Body of pancreas (tissue), 4 donors: ENCODE measurements around the gene MAST4. TPM values are rescaled to one million over a fixed set of nuclear protein-coding genes. Genes with fewer than 3 reads are reported as not detected.

Experiments
- ATAC-seq: fragments of 150-250 bp; one replicate; pipeline ENCODE4 v1.9.1; 2016
- DNase-seq, 4 donors: peaks; one replicate each; pipeline ENCODE4 v3.0.0-alpha.2; 2019
- H3K27ac ChIP-seq, 4 donors: fragments of 200-600 bp; sonication (generic); 1 replicate in 3 of 4; 2 replicates in 1 of 4; pipeline versions ENCODE4 v1.5.1 to v1.6.1; 2016 to 2019; ENCODE audit warnings: mild to moderate bottlenecking in 1 of 4, mixed read lengths in 1 of 4, moderate library complexity in 1 of 4
- H3K27me3 ChIP-seq, 2 donors: fragments of 200-600 bp; sonication (generic); one replicate each; pipeline ENCODE4 v1.6.0; 2016; ENCODE audit warnings: mild to moderate bottlenecking in 1 of 2
- H3K36me3 ChIP-seq, 2 donors: fragments of 200-600 bp; sonication (generic); replicated peaks in 1 of 2; 2 replicates each; pipeline ENCODE4 v1.5.1; 2016; ENCODE audit warnings: low read depth in 2 of 2; ENCODE audit not compliant: insufficient read depth in 1 of 2
- H3K4me1 ChIP-seq: fragments of 200-600 bp; sonication (generic); one replicate; pipeline ENCODE4 v1.6.0; 2016
- H3K4me3 ChIP-seq, 2 donors: fragments of 200-600 bp; sonication (generic); 1 replicate in 1 of 2; 2 replicates in 1 of 2; pipeline ENCODE4 v1.5.1; 2016 to 2019
- H3K9me3 ChIP-seq, 3 donors: fragments of 200-600 bp; sonication (generic); 1 replicate in 2 of 3; 2 replicates in 1 of 3; pipeline ENCODE4 v1.5.1; 2016
- POLR2A ChIP-seq, 3 donors: fragments of 450-650 bp; IDR thresholded peaks; one replicate each; pipeline ENCODE4 v1.6.1; 2016; ENCODE audit warnings: antibody characterized with exemption in 3 of 3, mild to moderate bottlenecking in 2 of 3
- WGBS, 2 donors: methylation state at CpG; one replicate each; pipeline ENCODE4 v1.1.5; 2017; 5-methylcytosine and 5-hydroxymethylcytosine counted together
- intact Hi-C: fragments of 100-400 bp; cut with DNase I; formaldehyde crosslinking; loops from one replicate; pipeline ENCODE4 v1.15.1; 2023
- total RNA-seq, 2 donors: library from RNA; depleted of rRNA; stranded (reverse); fragments of >200 nt; gene quantifications; one replicate each; pipeline ENCODE4 v1.1.0, GENCODE V29; 2016
- TF ChIP-seq, protein P1 (sequence below), 7 experiments: fragments of 450-650 bp in 4 of 7; fragments of 200-600 bp in 3 of 7; sonication (generic) in 3 of 7; IDR thresholded peaks; one replicate each; pipeline ENCODE4 v1.5.1; 2016 to 2019; ENCODE audit warnings: antibody characterized with exemption in 7 of 7

The MAST4 gene
- total RNA-seq, 2 donors from 2014 or later, result 17.9 to 29.7 TPM

DNA sequence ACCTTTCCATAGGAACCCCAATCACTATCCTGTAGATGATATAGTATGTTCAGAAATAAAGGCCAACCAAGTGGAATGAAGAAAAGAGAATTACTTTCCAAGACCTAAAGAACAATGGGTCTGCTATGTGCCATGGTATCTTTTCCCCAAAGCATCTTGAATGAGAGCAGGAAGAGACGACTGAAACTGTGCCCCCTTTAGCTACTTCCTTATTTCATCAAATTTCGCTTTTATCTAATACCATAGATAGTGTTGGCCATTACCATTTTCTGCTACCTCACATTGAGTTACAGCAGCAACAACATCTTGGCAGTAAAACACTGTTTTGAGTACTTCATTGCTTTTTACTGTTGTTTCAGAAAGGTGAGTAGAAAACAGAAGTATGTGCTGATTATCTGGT is 333.8 kb downstream of the MAST4 start:
- ATAC-seq, result no peak
- no peaks in the 10 kb centered on the region for H3K9me3 ChIP-seq
- no peak overlapping the region for H3K27ac ChIP-seq
- no peak for DNase-seq
- H3K4me1 ChIP-seq, result no peaks in the 10 kb centered on the region
- WGBS, 2 donors, result 71 to 73% methylated on average over 2 of the region's 2 CpGs
- TF ChIP-seq, protein P1, sequence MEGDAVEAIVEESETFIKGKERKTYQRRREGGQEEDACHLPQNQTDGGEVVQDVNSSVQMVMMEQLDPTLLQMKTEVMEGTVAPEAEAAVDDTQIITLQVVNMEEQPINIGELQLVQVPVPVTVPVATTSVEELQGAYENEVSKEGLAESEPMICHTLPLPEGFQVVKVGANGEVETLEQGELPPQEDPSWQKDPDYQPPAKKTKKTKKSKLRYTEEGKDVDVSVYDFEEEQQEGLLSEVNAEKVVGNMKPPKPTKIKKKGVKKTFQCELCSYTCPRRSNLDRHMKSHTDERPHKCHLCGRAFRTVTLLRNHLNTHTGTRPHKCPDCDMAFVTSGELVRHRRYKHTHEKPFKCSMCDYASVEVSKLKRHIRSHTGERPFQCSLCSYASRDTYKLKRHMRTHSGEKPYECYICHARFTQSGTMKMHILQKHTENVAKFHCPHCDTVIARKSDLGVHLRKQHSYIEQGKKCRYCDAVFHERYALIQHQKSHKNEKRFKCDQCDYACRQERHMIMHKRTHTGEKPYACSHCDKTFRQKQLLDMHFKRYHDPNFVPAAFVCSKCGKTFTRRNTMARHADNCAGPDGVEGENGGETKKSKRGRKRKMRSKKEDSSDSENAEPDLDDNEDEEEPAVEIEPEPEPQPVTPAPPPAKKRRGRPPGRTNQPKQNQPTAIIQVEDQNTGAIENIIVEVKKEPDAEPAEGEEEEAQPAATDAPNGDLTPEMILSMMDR (IDR thresholded peaks at IDR 0.05), result no peak
- TF ChIP-seq POLR2A (IDR thresholded peaks at IDR 0.05), result no peak
- H3K27me3 ChIP-seq, result no peaks in the 10 kb centered on the region
- intact Hi-C loops, result no loop called here
- no peaks in the 10 kb centered on the region for H3K36me3 ChIP-seq
- H3K4me3 ChIP-seq, result no peak overlapping the region

DNA sequence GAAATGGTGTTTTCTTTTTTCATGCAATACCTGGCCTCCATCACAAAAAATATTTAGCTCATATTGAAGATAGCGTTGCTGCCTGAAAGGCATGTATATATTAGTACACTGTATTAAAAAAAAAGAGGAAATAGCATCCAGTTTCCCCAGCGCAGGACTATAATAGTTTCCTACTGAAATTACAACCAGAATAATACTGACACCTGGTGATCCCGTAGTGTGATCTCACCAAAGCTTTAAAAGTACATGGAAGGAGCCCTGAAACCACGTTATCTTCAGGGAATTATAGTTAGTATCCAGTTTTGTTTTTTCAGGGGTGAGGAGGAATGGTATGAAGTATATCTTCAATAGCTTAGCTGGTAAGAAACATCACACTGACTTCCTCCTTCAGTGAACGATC is 335.5 kb downstream of the MAST4 start:
- H3K36me3 ChIP-seq, result no peaks in the 10 kb centered on the region
- H3K27me3 ChIP-seq, result no peaks in the 10 kb centered on the region
- no peak for ATAC-seq
- TF ChIP-seq, protein P1 (IDR thresholded peaks at IDR 0.05), result no peak
- no peak for TF ChIP-seq POLR2A (IDR thresholded peaks at IDR 0.05)
- 75 to 89% methylated on average over 5 of the region's 5 CpGs for WGBS, 2 donors
- DNase-seq, result no peak
- H3K4me1 ChIP-seq, result no peaks in the 10 kb centered on the region
- no peak overlapping the region for H3K27ac ChIP-seq
- no peak overlapping the region for H3K4me3 ChIP-seq
- intact Hi-C loops, result no loop called here
- H3K9me3 ChIP-seq, result no peaks in the 10 kb centered on the region

DNA sequence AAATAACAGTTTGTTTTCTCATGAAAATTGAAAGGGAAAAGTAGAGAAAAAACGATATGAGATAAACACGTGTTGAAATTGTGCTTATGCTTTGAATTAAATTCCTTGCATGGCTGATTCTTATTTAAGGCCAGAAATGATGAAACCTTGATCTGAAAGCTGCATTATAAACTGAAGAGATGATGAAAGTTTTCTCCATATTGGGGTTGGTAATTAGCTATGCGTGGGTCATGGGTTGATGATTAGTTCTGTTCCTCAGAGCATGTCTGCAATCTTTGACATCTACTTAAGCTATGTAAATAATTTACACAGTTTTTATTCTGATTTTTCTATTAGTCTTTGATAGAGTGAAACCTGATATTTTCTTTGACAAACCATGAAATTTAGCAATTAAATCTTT is 336.3 kb downstream of the MAST4 start:
- no peak for ATAC-seq
- H3K27ac ChIP-seq, result no peak overlapping the region
- DNase-seq, result no peak
- no peaks in the 10 kb centered on the region for H3K27me3 ChIP-seq
- WGBS, 2 donors, result 66 to 75% methylated on average over 3 of the region's 3 CpGs
- H3K36me3 ChIP-seq, result no peaks in the 10 kb centered on the region
- no peak for TF ChIP-seq POLR2A (IDR thresholded peaks at IDR 0.05)
- TF ChIP-seq, protein P1 (IDR thresholded peaks at IDR 0.05), result no peak
- no peaks in the 10 kb centered on the region for H3K4me1 ChIP-seq
- H3K4me3 ChIP-seq, result no peak overlapping the region
- intact Hi-C loops, result no loop called here
- H3K9me3 ChIP-seq, result no peaks in the 10 kb centered on the region

- no peak overlapping the region for H3K27ac ChIP-seq
- H3K36me3 ChIP-seq, result no peaks in the 10 kb centered on the region
- ATAC-seq (no peak), DNase-seq (no peak)
- no peaks in the 10 kb centered on the region for H3K27me3 ChIP-seq
- no peaks in the 10 kb centered on the region for H3K4me1 ChIP-seq
- intact Hi-C loops, result no loop called here
- H3K4me3 ChIP-seq, result no peak overlapping the region
- 83 to 96% methylated on average over 1 of the region's 1 CpG for WGBS, 2 donors
- TF ChIP-seq POLR2A (IDR thresholded peaks at IDR 0.05), result no peak
- TF ChIP-seq, protein P1 (IDR thresholded peaks at IDR 0.05), result no peak
- H3K9me3 ChIP-seq, result no peaks in the 10 kb centered on the region
Observed at GRCh38 chr5:66933066-66933465, 336.9 kb downstream of the MAST4 start.

- no peaks in the 10 kb centered on the region for H3K9me3 ChIP-seq
- 79 to 82% methylated on average over 2 of the region's 2 CpGs for WGBS, 2 donors
Observed at GRCh38 chr5:66939094-66939493, 342.9 kb downstream of the MAST4 start.

More at GRCh38 chr5:66939094-66939493, 342.9 kb downstream of the MAST4 start:
- no peaks in the 10 kb centered on the region for H3K27me3 ChIP-seq
- no peak for DNase-seq
- TF ChIP-seq POLR2A (IDR thresholded peaks at IDR 0.05), result no peak
- TF ChIP-seq, protein P1 (IDR thresholded peaks at IDR 0.05), result no peak
- H3K36me3 ChIP-seq, result no peaks in the 10 kb centered on the region
- H3K4me3 ChIP-seq, result no peak overlapping the region
- H3K4me1 ChIP-seq, result no peaks in the 10 kb centered on the region
- intact Hi-C loops, result no loop called here
- ATAC-seq, result no peak
- no peak overlapping the region for H3K27ac ChIP-seq
